LNCAP (cell line): ENCODE results near the gene GHRL.

Source experiments
- CTCF ChIP-seq: fragments of 450-650 bp; IDR thresholded peaks from 2 replicates; pipeline ENCODE4 v1.5.1; 2017; ENCODE audit warnings: mild to moderate bottlenecking

Gene GHRL

GRCh38 chr3:10332481-10333348 lies 40.0 kb upstream of the GHRL start:
- TF ChIP-seq CTCF = no peak

- no peak for TF ChIP-seq CTCF
Observed at GRCh38 chr3:10331320-10331719, 38.6 kb upstream of the GHRL start.

GRCh38 chr3:10330319-10330718 lies 37.6 kb upstream of the GHRL start:
- no peak for TF ChIP-seq CTCF

GRCh38 chr3:10329495-10330015 lies 36.8 kb upstream of the GHRL start:
- no peak for TF ChIP-seq CTCF

GRCh38 chr3:10328460-10329071 lies 35.8 kb upstream of the GHRL start:
- no peak for TF ChIP-seq CTCF

- TF ChIP-seq CTCF = no peak
Observed at GRCh38 chr3:10327592-10327991, 34.8 kb upstream of the GHRL start.

- peak; percentile 42; the same call in 1 of the 2 replicates for TF ChIP-seq CTCF
Observed at GRCh38 chr3:10322352-10322710, 29.6 kb upstream of the GHRL start.
